ENCODE data around the gene KBTBD12. TPM values are rescaled to one million over a fixed set of nuclear protein-coding genes. Genes with fewer than 3 reads are reported as not detected.

The KBTBD12 gene
- total RNA-seq, 1 donor from 2014 or later = under 0.01 TPM

- Histone ChIP-seq H3K4me3 (ENCODE audit: low read depth, low read length) (no peak overlapping the region), H3K36me3 (ENCODE audit: control insufficient read depth, insufficient read depth, low read length) (no peaks in the 10 kb centered on the region), H3K27me3 (ENCODE audit: control insufficient read depth, insufficient read depth, low read length) (no peaks in the 10 kb centered on the region)
- FAIRE-seq = peak; percentile 18
- no peak for TF ChIP-seq CTCF (IDR thresholded peaks at IDR 0.05; ENCODE audit: insufficient read depth, low read length, severe bottlenecking)
- peak; percentile 66 for DNase-seq (ENCODE audit: low read depth)
These were observed 44.0 kb downstream of the KBTBD12 start for GRCh38 chr3:127959041-127959440.

- H3K36me3 ChIP-seq (ENCODE audit: control insufficient read depth, insufficient read depth, low read length) = no peaks in the 10 kb centered on the region
- H3K4me3 ChIP-seq (ENCODE audit: low read depth, low read length) = no peak overlapping the region
- H3K27me3 ChIP-seq (ENCODE audit: control insufficient read depth, insufficient read depth, low read length) = no peaks in the 10 kb centered on the region
- TF ChIP-seq CTCF (IDR thresholded peaks at IDR 0.05; ENCODE audit: insufficient read depth, low read length, severe bottlenecking) = peak; percentile 46
- no peak for FAIRE-seq
- DNase-seq (ENCODE audit: low read depth) = peak; percentile 43
These were observed 44.8 kb downstream of the KBTBD12 start for GRCh38 chr3:127959873-127960272.

- Histone ChIP-seq H3K4me3 (ENCODE audit: low read depth, low read length) (no peak overlapping the region), H3K27me3 (ENCODE audit: control insufficient read depth, insufficient read depth, low read length) (no peaks in the 10 kb centered on the region), H3K36me3 (ENCODE audit: control insufficient read depth, insufficient read depth, low read length) (no peaks in the 10 kb centered on the region)
- DNase-seq (ENCODE audit: low read depth) (no peak), FAIRE-seq (no peak)
- no peak for TF ChIP-seq CTCF (IDR thresholded peaks at IDR 0.05; ENCODE audit: insufficient read depth, low read length, severe bottlenecking)
These were observed 45.5 kb downstream of the KBTBD12 start for GRCh38 chr3:127960421-127960965.

- H3K4me3 ChIP-seq (ENCODE audit: low read depth, low read length) = no peak overlapping the region
- DNase-seq (ENCODE audit: low read depth) (no peak), FAIRE-seq (no peak)
- H3K27me3 ChIP-seq (ENCODE audit: control insufficient read depth, insufficient read depth, low read length) = no peaks in the 10 kb centered on the region
- no peak for TF ChIP-seq CTCF (IDR thresholded peaks at IDR 0.05; ENCODE audit: insufficient read depth, low read length, severe bottlenecking)
- H3K36me3 ChIP-seq (ENCODE audit: control insufficient read depth, insufficient read depth, low read length) = no peaks in the 10 kb centered on the region
These were observed 46.1 kb downstream of the KBTBD12 start for GRCh38 chr3:127961124-127961523.

GRCh38 chr3:127961963-127962362, 46.9 kb downstream of the KBTBD12 start:
- no peaks in the 10 kb centered on the region for H3K27me3 ChIP-seq (ENCODE audit: control insufficient read depth, insufficient read depth, low read length)
- H3K36me3 ChIP-seq (ENCODE audit: control insufficient read depth, insufficient read depth, low read length) = no peaks in the 10 kb centered on the region
- no peak overlapping the region for H3K4me3 ChIP-seq (ENCODE audit: low read depth, low read length)
- no peak for TF ChIP-seq CTCF (IDR thresholded peaks at IDR 0.05; ENCODE audit: insufficient read depth, low read length, severe bottlenecking)
- DNase-seq (ENCODE audit: low read depth) (peak; percentile 99), FAIRE-seq (peak; percentile 97)

- no peak for TF ChIP-seq CTCF (IDR thresholded peaks at IDR 0.05; ENCODE audit: insufficient read depth, low read length, severe bottlenecking)
- FAIRE-seq (peak; percentile 58), DNase-seq (ENCODE audit: low read depth) (no peak)
- Histone ChIP-seq H3K27me3 (ENCODE audit: control insufficient read depth, insufficient read depth, low read length) (no peaks in the 10 kb centered on the region), H3K36me3 (ENCODE audit: control insufficient read depth, insufficient read depth, low read length) (no peaks in the 10 kb centered on the region), H3K4me3 (ENCODE audit: low read depth, low read length) (no peak overlapping the region)
These were observed 47.9 kb downstream of the KBTBD12 start for GRCh38 chr3:127962937-127963336.

Measured in bronchial epithelial cell (primary cell).